Measurements from ENCODE around the gene TENM4.

Gene TENM4

DNA sequence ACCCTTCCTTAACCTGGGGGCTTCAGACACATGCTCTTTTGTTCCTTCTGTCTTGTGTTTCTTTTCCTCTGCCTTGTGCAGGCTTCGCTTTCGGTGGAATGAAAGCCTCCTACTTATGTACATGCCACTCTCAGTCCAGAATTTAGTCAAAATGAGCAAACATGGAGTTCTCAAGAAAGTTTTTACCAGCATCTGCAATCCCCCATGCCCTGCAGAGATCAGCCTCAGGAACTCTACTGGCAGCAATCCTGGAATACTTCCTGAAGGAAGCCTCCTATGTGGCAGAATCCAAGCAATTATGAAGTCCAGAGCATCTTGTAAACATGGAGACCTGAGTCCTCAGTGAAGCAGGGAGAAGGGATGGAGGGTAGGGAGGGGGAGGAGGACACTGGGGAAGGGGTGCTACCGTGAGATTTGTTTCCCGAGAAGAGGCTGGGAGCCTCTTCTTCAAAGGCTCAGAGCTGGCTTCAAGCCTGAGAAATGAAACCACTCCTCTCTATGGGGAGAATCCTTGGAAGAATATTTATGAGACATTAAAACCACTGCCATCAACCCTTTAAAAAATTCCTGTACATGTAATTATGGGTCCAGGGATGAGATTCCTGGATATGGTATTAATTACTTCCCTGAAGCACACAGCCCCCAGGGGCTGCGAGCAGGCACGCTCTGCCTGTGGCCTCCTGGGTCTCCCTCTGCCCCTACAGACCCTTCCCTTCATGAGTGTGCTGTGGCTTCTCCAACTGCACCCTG lies 58.4 kb downstream of the TENM4 start:
- no peak for DNase-seq

GRCh38 chr11:79381036-79381435 lies 59.8 kb downstream of the TENM4 start:
- no peak for DNase-seq

DNA sequence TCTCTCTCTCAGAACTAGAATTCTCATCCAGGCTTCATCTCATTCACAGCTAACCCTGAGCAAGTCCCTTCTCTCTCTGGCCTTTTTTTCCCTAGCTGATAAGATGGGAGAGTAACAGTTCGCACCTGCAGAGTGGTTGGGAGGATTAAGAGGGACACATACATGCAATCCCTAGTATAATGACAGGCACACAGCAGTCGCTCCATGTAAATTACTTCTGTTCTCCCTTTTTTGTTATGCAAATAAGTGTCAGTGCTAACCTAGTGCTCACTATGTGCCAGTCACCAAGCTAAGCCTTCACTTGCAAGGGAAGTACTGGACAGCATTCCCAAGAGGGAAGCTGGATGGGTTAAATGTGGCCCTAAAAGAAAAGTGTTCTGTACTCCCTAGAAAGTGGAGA lies 63.4 kb downstream of the TENM4 start:
- DNase-seq, result no peak

GRCh38 chr11:79375818-79376550 lies 64.8 kb downstream of the TENM4 start:
- no peak for DNase-seq

DNA sequence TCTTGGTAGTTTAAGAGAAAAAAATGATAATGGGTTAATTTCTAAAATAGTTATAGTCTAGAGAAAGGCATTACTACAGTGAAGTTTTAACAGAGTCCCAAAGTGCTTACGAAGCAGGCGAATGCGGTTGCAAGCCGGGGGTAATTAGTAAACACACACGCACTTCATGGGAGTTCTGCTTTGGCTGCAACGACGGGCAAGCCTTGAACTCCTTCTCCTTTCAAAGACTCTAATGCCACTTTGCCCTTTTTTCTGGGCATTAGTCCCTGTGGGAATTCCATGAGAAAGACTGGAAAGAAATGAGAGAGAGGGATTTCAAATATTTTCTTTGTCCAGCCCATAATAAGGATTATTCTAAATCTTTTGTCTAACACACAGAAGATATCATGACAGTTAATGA lies 66.1 kb downstream of the TENM4 start:
- no peak for DNase-seq

GRCh38 chr11:79371724-79372123 lies 69.1 kb downstream of the TENM4 start:
- no peak for DNase-seq

DNA sequence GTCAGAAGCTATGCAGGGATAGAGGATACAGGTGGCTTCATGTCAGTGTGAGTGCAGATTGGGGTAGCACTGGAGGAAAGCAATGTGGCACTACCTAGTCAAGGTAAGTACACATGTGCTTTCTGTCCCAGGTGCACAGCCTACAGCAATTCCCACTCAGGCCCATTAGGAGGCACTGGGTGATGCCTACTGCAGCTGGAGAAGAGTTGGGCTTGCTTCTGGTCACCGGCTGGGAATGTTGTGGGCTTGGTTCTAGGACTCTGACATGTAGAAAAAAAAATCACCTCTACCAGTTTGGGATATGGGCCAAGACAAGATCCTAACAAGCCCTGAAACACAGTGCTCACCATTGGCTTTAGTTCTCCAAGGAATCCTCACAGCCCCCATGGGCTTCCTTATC lies 69.7 kb downstream of the TENM4 start:
- DNase-seq, result no peak

DNA sequence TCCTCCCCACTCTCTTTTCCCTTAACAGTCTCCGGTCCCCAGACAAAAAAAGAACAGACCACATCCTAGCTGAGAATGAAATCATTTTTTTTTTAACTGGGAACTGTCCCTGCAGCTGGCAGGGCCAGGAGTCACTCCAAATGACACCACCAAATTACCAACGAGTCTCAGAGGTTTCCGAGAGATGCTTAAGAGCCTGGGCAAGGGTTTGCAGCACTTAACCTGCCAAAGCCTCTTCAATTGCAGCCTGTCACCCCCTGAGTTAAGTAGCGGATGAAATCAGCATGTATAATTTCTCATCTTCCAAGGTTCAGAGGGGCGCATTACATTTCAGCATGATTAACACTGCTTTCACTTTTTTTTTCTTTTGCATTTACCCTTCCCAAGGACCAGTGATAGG lies 71.8 kb downstream of the TENM4 start:
- DNase-seq, result no peak

DNA sequence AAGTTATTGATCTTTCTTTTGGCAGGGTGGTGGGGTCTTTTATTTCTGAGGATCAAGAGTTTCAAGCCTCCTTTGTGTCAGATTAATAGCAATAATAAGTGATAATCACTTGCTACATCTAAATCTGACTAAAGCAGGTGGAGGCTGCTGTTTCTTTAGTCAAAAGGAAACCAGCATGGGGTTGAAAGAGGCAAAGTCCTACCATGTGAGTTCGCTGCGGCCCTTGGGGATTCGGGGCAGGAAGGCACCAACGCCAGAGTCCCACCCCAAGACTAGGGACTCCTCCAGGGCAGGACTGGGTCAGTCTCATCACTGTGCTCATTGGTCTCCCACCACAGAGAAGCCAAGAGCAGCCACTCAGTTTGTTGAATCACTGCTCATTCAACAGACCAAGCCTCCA lies 73.0 kb downstream of the TENM4 start:
- no peak for DNase-seq

DNA sequence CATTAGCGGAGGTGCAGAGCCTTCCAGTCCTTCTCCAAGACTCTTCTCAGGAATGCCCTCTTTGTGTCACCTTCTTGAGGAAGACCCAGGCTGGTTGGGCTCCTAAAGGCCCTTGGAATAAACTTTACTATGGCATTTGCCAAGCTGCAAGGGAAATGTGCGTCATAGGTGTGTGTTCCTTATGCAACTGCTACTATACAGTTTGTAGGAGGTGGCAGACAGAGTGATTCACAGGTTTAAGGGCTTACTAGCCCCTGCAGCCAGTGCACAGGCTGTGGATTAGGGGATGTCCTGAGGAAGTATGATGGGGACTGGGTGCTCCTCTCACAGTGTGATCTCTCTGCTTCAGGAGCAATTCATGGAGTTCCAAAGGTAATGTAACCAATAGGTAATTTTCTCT lies 74.6 kb downstream of the TENM4 start:
- no peak for DNase-seq

GRCh38 chr11:79363861-79364378 lies 76.9 kb downstream of the TENM4 start:
- DNase-seq, result no peak

DNA sequence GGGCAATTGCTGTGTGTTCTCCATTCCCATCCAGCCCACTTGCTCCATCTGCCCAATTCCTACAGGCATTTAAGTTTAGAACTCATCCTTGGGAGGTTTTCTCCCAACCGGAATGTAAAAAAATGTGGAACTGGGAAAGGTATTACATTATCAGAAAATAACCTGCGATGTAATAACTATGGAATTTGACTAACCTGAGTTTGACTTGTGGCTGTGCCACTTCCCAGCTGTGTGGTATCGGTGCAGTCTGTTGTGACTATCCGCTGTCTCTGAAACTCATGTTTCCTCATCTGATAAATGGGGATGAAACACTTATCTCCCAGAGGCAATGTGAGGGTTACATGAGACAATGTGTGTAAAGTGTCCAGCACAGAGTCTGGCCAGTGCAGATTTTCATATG lies 77.6 kb downstream of the TENM4 start:
- DNase-seq, result no peak

DNA sequence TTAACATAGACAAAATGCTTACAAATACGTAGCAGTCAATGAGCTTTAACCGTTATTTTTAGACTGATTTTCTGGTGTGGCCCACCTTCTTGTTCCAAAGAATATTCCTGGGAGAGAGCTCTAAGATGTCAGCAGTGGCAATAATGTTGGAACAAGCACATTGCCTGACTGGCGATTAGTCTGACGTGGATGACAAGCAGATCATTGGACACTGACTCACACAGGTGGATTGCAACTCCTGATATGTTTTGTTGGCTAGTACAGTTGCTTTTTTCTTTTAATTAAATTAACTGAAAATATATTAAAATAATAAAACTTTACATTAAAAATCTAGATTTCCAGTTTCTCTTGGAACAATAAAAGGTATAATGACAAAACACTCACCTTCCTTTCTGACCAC lies 78.0 kb downstream of the TENM4 start:
- no peak for DNase-seq

DNA sequence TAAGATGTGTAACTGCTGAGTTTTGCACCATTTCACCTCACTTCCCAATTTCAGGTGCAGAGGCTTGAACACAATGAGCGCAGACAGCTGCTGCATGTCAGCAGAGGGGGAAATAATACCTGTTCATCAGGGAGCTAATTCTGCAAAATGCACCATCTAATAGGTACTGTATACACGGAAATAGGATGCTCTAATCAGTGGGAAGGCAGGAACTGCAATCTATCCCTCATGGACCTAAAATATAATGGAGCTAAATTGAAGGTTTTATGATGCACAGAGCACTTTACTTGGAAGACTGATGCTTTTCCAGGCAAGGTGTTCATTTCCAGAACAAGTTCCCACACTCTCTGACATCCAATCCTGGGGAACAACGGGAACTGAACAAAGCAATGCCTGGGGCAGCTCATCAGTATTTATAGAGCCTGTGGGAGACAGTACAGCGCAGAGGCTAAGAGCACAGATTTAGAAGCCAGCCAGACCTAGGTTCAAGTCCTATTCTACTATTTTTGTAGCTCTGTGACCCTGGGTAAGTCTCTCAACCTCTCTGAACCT lies 78.5 kb downstream of the TENM4 start:
- no peak for DNase-seq

DNA sequence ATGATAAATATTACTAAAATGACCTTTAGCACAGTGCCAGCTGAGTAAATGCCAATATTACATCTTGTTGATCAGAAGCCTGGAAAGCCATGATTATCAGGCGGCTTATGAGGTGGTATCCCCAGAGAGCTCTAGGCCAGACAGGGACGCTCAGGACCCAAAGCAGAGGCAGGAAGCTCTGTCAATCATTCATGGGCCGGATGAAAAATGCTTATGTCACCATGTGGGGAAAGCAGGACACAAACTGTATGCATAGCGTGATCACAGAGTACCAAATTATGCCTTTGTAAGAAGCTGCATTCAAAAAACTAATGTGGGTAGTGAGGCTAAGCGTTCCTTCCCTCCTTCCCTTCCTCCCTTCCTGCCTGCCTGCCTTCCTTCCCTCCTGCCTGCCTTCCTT lies 82.6 kb downstream of the TENM4 start:
- DNase-seq, result no peak

GRCh38 chr11:79353706-79354105 lies 87.1 kb downstream of the TENM4 start:
- no peak for DNase-seq

DNA sequence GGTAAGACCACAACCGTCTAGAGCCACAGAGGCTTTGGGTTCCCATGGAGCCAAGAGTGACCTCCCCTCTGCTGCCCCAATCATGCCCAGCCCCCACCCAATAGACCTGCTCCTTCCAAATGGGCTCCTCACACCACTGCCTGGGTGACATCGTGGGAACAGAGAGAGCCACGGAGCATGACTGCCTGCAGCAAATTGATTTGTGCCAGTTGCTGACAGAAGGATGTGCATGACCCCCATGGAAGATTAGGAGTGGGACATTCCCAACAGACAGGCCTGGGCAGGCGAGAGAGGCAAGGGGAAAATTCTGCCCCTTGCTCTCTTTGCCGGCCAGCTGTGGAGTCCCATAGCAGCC lies 88.5 kb downstream of the TENM4 start:
- DNase-seq, result no peak

- no peak for DNase-seq
These were observed 91.7 kb downstream of the TENM4 start for GRCh38 chr11:79348976-79349682.

DNA sequence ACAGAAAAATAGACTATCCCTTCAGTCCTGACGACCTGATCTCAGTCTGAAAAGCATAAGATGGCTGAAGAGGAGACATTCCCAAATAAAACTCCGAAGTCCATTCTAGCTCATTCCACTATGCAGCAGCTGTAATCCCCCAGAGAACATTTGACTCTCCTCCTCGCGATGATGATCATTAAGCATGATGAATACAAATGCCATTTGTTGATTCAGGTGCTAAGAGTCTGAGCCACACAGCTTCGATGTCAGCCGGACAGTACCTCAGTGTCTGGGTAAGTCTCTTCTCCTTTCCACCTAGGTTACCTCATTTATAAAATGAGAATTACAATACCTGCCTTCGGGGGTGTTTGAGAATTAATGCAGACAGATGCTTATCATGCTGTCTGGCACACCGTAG lies 94.8 kb downstream of the TENM4 start:
- DNase-seq, result no peak

DNA sequence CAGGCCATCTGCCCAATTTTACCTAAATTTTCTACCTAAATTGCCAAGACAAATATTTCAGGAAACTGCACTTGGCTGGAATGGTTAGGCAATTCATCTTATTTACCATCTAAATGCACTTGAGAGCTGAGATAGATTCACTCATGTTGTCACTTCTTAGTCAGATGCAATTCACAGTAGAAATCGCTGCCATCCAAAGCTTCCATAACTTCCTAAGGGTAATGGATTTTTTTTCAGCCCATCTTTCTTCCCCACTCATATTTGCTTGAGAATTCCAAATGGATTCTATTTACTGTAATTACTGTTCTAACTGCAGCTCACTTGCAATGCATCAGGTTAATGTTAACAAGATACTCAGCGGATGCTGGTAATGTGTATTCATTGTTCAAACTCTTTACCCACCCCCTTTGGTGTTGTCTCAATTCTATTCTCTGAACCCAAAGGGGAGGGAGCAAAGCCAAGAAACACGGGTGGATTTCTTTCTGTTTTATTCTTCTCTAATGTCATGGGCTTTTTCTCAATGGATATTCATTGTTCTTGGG lies 96.0 kb downstream of the TENM4 start:
- no peak for DNase-seq

DNA sequence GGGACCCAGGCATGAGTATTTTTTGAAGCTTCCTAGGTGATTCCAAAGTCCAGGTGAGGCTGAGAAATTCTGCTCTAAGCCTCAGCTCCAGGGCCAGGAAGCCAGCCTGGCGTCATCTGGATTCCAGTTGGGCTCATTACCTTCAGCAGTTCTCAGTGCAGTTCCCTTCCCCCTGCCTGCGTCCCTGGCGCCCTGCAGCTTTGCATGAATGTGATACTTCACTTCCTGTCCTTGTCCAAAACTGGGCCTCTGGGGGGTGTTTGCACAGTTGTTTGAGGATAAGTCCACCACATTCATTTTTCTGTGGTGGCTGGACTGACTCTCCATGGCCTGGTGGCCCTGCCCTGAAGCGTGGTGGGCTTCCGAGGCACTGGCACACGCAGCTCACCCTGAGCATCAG lies 98.1 kb downstream of the TENM4 start:
- DNase-seq, result no peak

- no peak for DNase-seq
These were observed 98.6 kb downstream of the TENM4 start for GRCh38 chr11:79342236-79342635.

GRCh38 chr11:79340535-79340934 lies 100.3 kb downstream of the TENM4 start:
- no peak for DNase-seq
